Small intestine (tissue), 16 donors: Measurements from ENCODE around the gene DUS1L. TPM values are rescaled to one million over a fixed set of nuclear protein-coding genes. Genes with fewer than 3 reads are reported as not detected.

Source experiments
- DNase-seq, 2 donors: peaks; one replicate each; pipeline versions ENCODE4 v3.0.0 to v3.0.0-alpha.2; 2013
- FAIRE-seq: peaks from 2 replicates; lab custom pipeline; 2012; peaks lifted over from hg19 to GRCh38; lab: Jason Lieb, UNC
- H3K27ac ChIP-seq, 3 donors: one replicate each; pipeline ENCODE4 v1.5.1; 2013; ENCODE audit warnings: low read length in 2 of 3, mild to moderate bottlenecking in 2 of 3, control low read depth in 1 of 3, inconsistent platforms in 1 of 3, low read depth in 1 of 3, moderate library complexity in 1 of 3
- H3K27me3 ChIP-seq, 3 donors: one replicate each; pipeline ENCODE4 v1.6.1; 2013; ENCODE audit warnings: low read length in 3 of 3, inconsistent platforms in 1 of 3; ENCODE audit not compliant: control insufficient read depth in 3 of 3, insufficient read depth in 3 of 3
- H3K36me3 ChIP-seq, 3 donors: one replicate each; pipeline ENCODE4 v1.6.1; 2013; ENCODE audit warnings: low read length in 3 of 3, inconsistent platforms in 1 of 3, low read depth in 1 of 3, mild to moderate bottlenecking in 1 of 3, moderate library complexity in 1 of 3; ENCODE audit not compliant: control insufficient read depth in 3 of 3, insufficient read depth in 2 of 3
- H3K4me1 ChIP-seq, 3 donors: one replicate each; pipeline ENCODE4 v1.6.1; 2013; ENCODE audit warnings: low read length in 2 of 3, inconsistent platforms in 1 of 3, low read depth in 1 of 3, mild to moderate bottlenecking in 1 of 3, moderate library complexity in 1 of 3; ENCODE audit not compliant: control insufficient read depth in 3 of 3, insufficient read depth in 2 of 3
- H3K4me3 ChIP-seq, 3 donors: one replicate each; pipeline ENCODE4 v1.5.1; 2013; ENCODE audit warnings: low read length in 3 of 3, control low read depth in 1 of 3, inconsistent platforms in 1 of 3, low read depth in 1 of 3, mild to moderate bottlenecking in 1 of 3, moderate library complexity in 1 of 3
- H3K9me3 ChIP-seq, 2 donors: one replicate each; pipeline ENCODE4 v1.6.1; 2013; ENCODE audit warnings: low read depth in 1 of 2, low read length in 1 of 2; ENCODE audit not compliant: control insufficient read depth in 2 of 2, insufficient read depth in 1 of 2
- WGBS, 3 donors: extraction: QIAGEN DNeasy Blood & Tissue Kit; methylation state at CpG; one replicate each; pipeline ENCODE4 v1.1.7; 2013; 5-methylcytosine and 5-hydroxymethylcytosine counted together
- long read RNA-seq, 10 donors: transcript quantifications; one replicate each; lab custom pipeline, GENCODE V29; 2026
- polyA plus RNA-seq, 4 donors: library from polyadenylated mRNA; stranded (reverse) in 3 of 4; unstranded in 1 of 4; fragments of 200-250 nt in 3 of 4; fragments of 120-200 nt in 1 of 4; gene quantifications; one replicate each; pipeline versions ENCODE4 v1.2.1 to v1.2.3, GENCODE V29; 2013
- donor health status: healthy with polysubstance abuse.
- donor health status: control.
- donor health status: control.
- donor health status: Bipolar disorder and iron deficiency.
- donor health status: healthy.

DUS1L gene
- 100 to 1,000 TPM in 3 of 4 donors, 10 to 100 TPM in 1; 86.6 to 170 (median 127) TPM for polyA plus RNA-seq
- long read RNA-seq, donor 1 = 0 reads
- long read RNA-seq, donor 2, partial matches to known transcripts = 0 of 7 reads
- long read RNA-seq, donor 2, other reads (novel, unspliced or antisense) = 0 of 7 reads
- long read RNA-seq, donor 3, partial matches to known transcripts = 6 of 9 reads
- long read RNA-seq, donor 3, other reads (novel, unspliced or antisense) = 0 of 9 reads
- long read RNA-seq, donor 4 = 0 reads
- long read RNA-seq, donor 5 = 0 reads
- long read RNA-seq, donor 6, transcript DUS1L-201 (14 exons, 2,068 nt) = major isoform, 6 of 7 reads
- long read RNA-seq, donor 6, partial matches to known transcripts = 0 of 7 reads
- long read RNA-seq, donor 6, other reads (novel, unspliced or antisense) = 0 of 7 reads
- long read RNA-seq, donor 7, partial matches to known transcripts = 9 of 14 reads
- long read RNA-seq, donor 7, other reads (novel, unspliced or antisense) = 0 of 14 reads
- long read RNA-seq, donor 8, partial matches to known transcripts = 0 of 1 reads
- long read RNA-seq, donor 8, other reads (novel, unspliced or antisense) = 0 of 1 reads
- long read RNA-seq, donor 9, partial matches to known transcripts = 0 of 2 reads
- long read RNA-seq, donor 9, other reads (novel, unspliced or antisense) = 0 of 2 reads
- long read RNA-seq, donor 10, transcript DUS1L-201 (14 exons, 2,068 nt) = major isoform, 6 of 29 reads
- long read RNA-seq, donor 10, partial matches to known transcripts = 11 of 29 reads
- long read RNA-seq, donor 10, other reads (novel, unspliced or antisense) = 10 of 29 reads

DNA sequence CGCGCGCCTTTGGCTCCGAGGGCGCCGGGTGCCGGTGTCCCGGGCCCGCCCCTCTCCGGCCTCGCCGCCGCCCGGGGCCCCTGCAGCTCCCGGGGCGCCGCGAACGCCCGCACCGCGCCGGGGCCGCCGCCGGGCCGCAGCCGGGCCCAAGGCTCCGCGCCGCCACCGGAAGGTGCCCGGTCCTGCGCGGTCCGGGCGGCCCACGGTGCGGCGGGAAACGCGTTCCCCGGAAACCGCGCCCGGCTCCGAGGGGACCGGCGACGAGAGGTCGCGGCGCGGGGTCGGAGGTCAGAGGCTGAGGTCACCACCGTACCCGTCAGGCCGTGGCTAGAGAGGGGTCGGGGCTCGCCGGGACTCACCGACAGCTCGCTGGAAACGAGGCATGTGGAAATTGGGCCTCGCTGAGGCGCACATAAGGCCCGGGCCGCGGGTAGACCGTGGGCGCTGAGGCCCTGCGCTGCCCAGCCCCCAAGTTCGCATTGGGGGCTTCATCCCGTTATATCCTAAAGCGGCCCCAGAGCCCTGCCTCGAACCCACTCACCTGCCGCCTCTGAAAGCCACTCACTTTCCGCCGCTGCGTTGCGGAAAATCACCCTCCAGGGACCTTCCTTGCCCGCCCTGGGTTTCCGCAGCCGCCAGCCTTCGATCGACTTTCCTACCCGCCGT is at the start of gene DUS1L:
TSS of gene DUS1L (minus strand) at position 167 of the 666 bp plus-strand sequence. CDS start 745 bp downstream, outside the sequence.
- 8 to 17% (median 13%) methylated on average over 65 to 88 of the region's 88 CpGs for WGBS, 3 donors
- FAIRE-seq (no peak), DNase-seq (peak; percentile 57 to 73)
- Histone ChIP-seq H3K4me3 (peak within 1 kb of the TSS; percentile 67 to 95 (median 85)), H3K27ac (peak within 1 kb of the TSS; percentile 15 to 80 (median 67)), H3K36me3 (peaks cover 0 to 35% (median 4%) of the 10 kb centered on the region in 3 donors), H3K4me1 (peaks cover 5 to 9% (median 5%) of the 10 kb centered on the region in 3 donors), H3K9me3 (no peaks in the 10 kb centered on the region), H3K27me3 (no peaks in the 10 kb centered on the region)

DNA sequence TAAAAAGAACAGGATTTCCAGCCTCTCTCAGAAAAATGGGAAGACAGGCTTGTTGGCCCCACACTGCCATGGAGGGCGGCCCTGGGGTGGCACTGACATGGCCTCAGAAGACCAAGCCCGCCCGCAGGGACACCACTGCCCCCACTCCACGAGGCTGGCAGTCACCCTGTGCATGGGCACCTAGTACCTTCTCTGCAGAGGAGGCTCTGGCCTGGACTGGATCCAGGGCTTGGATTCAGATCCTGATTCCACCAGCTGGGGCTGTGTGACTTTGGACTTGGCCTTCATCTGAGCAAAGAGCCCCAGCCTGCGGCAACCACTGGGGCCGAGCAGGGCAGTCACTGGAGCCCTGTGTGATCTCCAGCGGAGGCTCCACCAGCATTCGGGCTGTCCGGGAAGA is 49.3 kb upstream of the DUS1L start:
- WGBS, 3 donors = 90 to 97% (median 95%) methylated on average over 9 of the region's 9 CpGs
- DNase-seq (no peak), FAIRE-seq (no peak)
- peaks cover 0 to 11% (median 0%) of the 10 kb centered on the region in 3 donors for H3K4me1 ChIP-seq
- no peak overlapping the region for H3K4me3 ChIP-seq
- no peaks in the 10 kb centered on the region for H3K27me3 ChIP-seq
- no peaks in the 10 kb centered on the region for H3K9me3 ChIP-seq
- H3K27ac ChIP-seq = no peak overlapping the region
- H3K36me3 ChIP-seq = peaks cover 0 to 62% (median 0%) of the 10 kb centered on the region in 3 donors

DNA sequence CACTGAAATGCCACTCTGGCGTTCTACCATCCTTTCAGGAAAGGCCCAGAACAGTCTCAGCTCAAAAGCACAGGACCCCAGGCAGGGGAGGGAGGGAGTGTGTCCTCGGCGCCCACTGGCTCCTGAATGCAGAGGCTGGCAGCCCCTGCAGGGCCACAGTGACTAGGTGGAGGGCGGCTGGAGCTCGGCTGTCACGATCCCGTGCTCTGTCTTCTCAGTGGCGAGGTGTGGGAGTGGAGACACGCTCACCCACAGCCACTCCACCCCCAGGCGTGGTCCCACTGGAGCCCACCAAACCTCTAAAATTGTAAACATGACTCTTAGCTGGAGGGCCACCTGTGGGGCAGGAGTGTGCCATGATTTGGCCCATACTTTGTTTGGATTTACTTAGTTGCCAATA is 48.8 kb upstream of the DUS1L start:
- H3K27me3 ChIP-seq = no peaks in the 10 kb centered on the region
- peaks cover 0 to 11% (median 0%) of the 10 kb centered on the region in 3 donors for H3K4me1 ChIP-seq
- H3K36me3 ChIP-seq = peaks cover 0 to 57% (median 0%) of the 10 kb centered on the region in 3 donors
- no peak for DNase-seq
- H3K9me3 ChIP-seq = no peaks in the 10 kb centered on the region
- WGBS, 3 donors = 91 to 95% (median 95%) methylated on average over 10 of the region's 10 CpGs
- no peak for FAIRE-seq
- no peak overlapping the region for H3K27ac ChIP-seq
- no peak overlapping the region for H3K4me3 ChIP-seq

DNA sequence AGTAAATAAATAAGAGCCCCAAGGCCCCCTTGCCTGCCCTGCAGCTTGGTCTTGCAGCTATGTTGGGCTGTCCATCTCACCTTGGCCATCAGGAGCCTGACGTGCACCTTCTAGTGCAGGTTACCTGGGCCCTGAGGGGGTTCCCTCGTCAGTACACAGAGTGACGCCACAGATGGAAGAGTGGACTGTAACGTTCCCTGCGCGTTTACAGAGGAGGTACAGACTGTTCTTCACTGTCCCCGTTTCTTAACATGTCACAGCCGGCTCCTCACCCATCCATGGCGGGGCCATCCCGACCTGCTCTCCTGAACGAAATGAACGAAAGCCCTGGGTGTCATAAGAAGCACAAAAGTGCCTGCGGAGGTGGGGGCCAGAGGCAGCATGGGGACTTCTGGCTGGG is 48.3 kb upstream of the DUS1L start:
- 92 to 94% (median 93%) methylated on average over 13 of the region's 13 CpGs for WGBS, 3 donors
- Histone ChIP-seq H3K9me3 (no peaks in the 10 kb centered on the region), H3K36me3 (peaks cover 0 to 58% (median 0%) of the 10 kb centered on the region in 3 donors), H3K27ac (no peak overlapping the region), H3K4me1 (peaks cover 0 to 11% (median 0%) of the 10 kb centered on the region in 3 donors), H3K4me3 (no peak overlapping the region), H3K27me3 (no peaks in the 10 kb centered on the region)
- DNase-seq = no peak
- no peak for FAIRE-seq

- WGBS, 3 donors = 89 to 97% (median 94%) methylated on average over 9 of the region's 9 CpGs
- peaks cover 0 to 59% (median 0%) of the 10 kb centered on the region in 3 donors for H3K36me3 ChIP-seq
- DNase-seq = no peak
- H3K9me3 ChIP-seq = no peaks in the 10 kb centered on the region
- H3K4me1 ChIP-seq = peaks cover 0 to 8% (median 0%) of the 10 kb centered on the region in 3 donors
- no peak overlapping the region for H3K27ac ChIP-seq
- H3K4me3 ChIP-seq = no peak overlapping the region
- no peaks in the 10 kb centered on the region for H3K27me3 ChIP-seq
- no peak for FAIRE-seq
These were observed 47.8 kb upstream of the DUS1L start for GRCh38 chr17:82113422-82113821.

DNA sequence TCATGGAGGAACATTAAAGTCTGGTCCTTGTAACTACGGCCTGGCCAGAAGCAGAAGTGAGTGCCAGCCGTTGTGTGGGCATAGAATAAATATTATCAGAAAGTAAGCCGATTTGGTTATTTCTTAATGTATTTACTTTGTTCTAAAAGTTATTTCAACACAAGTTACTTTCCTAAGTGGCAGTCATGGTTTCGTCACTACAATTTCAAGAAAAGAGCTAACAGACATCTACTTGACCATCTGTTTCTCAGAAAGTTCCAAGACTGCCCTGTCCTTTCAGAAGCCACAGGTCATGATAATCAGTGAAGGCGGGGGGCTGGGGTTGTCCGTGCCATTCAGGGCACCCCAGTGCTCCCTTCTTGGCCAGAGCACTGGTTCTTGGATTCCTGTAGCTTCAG is 47.3 kb upstream of the DUS1L start:
- Histone ChIP-seq H3K27ac (no peak overlapping the region), H3K4me1 (peaks cover 0 to 3% (median 0%) of the 10 kb centered on the region in 3 donors), H3K27me3 (no peaks in the 10 kb centered on the region), H3K9me3 (no peaks in the 10 kb centered on the region), H3K4me3 (no peak overlapping the region), H3K36me3 (peaks cover 0 to 59% (median 0%) of the 10 kb centered on the region in 3 donors)
- FAIRE-seq = no peak
- DNase-seq = no peak
- WGBS, 3 donors = 88 to 91% (median 89%) methylated on average over 6 of the region's 6 CpGs

DNA sequence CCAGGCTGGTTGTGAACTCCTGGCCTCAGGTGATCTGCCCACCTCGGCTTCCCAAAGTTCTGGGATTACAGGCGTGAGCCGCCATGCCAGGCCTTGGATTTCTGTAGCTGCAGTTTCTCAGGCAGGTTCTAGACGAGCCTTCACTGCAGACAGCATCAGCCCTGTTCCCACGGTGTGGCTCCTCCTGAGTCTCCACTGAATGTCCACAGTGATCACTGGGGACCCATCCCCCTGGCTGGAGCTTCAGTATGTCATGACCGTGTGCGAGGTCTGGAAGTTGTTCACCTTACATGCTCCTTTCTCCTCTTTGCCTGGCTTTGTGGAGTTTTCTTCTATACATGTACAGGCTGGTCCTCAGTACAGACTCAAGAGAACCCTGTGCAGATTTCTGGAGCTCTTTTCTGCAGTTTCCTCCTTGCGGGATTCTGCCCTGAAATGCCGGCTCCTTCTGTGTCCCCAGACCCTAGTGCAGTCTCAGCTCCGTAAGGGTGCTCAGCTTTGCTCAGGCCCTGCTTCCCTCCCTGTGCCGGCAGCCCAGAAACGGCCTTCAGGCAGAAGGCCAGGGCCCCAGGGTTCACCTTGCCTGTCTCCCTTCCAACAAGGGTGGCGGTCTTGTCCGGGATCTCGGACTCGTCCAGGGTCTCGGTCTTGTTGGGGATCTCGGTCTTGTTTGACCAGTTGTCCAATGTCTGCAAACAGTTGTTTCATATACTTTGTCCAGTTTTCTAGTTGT is 46.7 kb upstream of the DUS1L start:
- FAIRE-seq (no peak), DNase-seq (no peak)
- H3K27me3 ChIP-seq = no peaks in the 10 kb centered on the region
- WGBS, 3 donors = 93 to 95% (median 93%) methylated on average over 18 of the region's 18 CpGs
- no peaks in the 10 kb centered on the region for H3K9me3 ChIP-seq
- peaks cover 0 to under 1% (median 0%) of the 10 kb centered on the region in 3 donors for H3K4me1 ChIP-seq
- H3K4me3 ChIP-seq = no peak overlapping the region
- no peak overlapping the region for H3K27ac ChIP-seq
- peaks cover 0 to 60% (median 0%) of the 10 kb centered on the region in 3 donors for H3K36me3 ChIP-seq
